GM04504 (cell line): ENCODE measurements around the gene PI4KA.

ENCODE experiments used
- DNase-seq: peaks from one replicate; pipeline ENCODE4 v3.0.0-alpha.2; 2012; ENCODE audit warnings: low read depth

Gene PI4KA

GRCh38 chr22:20815477-20816050 lies 43.0 kb downstream of the PI4KA start:
- DNase-seq = no peak

GRCh38 chr22:20814221-20814808 lies 44.3 kb downstream of the PI4KA start:
- DNase-seq = no peak

- DNase-seq = no peak
Measured at GRCh38 chr22:20813056-20813455, 45.6 kb downstream of the PI4KA start.

GRCh38 chr22:20811971-20812660 lies 46.5 kb downstream of the PI4KA start:
- no peak for DNase-seq

- DNase-seq = no peak
Measured at GRCh38 chr22:20811171-20811570, 47.4 kb downstream of the PI4KA start.

GRCh38 chr22:20810645-20811044 lies 48.0 kb downstream of the PI4KA start:
- no peak for DNase-seq

- no peak for DNase-seq
Measured at GRCh38 chr22:20809538-20810185, 48.9 kb downstream of the PI4KA start.

- no peak for DNase-seq
Measured at GRCh38 chr22:20808844-20809243, 49.8 kb downstream of the PI4KA start.

GRCh38 chr22:20807315-20807752 lies 51.3 kb downstream of the PI4KA start:
- peak; percentile 90 for DNase-seq

GRCh38 chr22:20805972-20806471 lies 52.6 kb downstream of the PI4KA start:
- no peak for DNase-seq

- DNase-seq = no peak
Measured at GRCh38 chr22:20804650-20805049, 54.0 kb downstream of the PI4KA start.

GRCh38 chr22:20803696-20804324 lies 54.8 kb downstream of the PI4KA start:
- DNase-seq = no peak

GRCh38 chr22:20802922-20803553 lies 55.6 kb downstream of the PI4KA start:
- DNase-seq = no peak

GRCh38 chr22:20802452-20802851 lies 56.2 kb downstream of the PI4KA start:
- DNase-seq = no peak

- no peak for DNase-seq
Measured at GRCh38 chr22:20799449-20799848, 59.2 kb downstream of the PI4KA start.

- DNase-seq = no peak
Measured at GRCh38 chr22:20798974-20799373, 59.6 kb downstream of the PI4KA start.

- no peak for DNase-seq
Measured at GRCh38 chr22:20798218-20798617, 60.4 kb downstream of the PI4KA start.

- no peak for DNase-seq
Measured at GRCh38 chr22:20796731-20797130, 61.9 kb downstream of the PI4KA start.

GRCh38 chr22:20794650-20795413 lies 63.8 kb downstream of the PI4KA start:
- no peak for DNase-seq

GRCh38 chr22:20793748-20794649 lies 64.6 kb downstream of the PI4KA start:
- no peak for DNase-seq
